HFFc6 (cell line): Measurements from ENCODE around the gene F8. TPM values are rescaled to one million over a fixed set of nuclear protein-coding genes. Genes with fewer than 3 reads are reported as not detected.

Experiments
- DNase-seq: peaks from one replicate; pipeline ENCODE4 v3.0.0-alpha.2; 2018
- H3K27ac Mint-ChIP-seq: 2 replicates; pipeline ENCODE4 v1.8.0; 2020; ENCODE audit warnings: mild to moderate bottlenecking, mixed read lengths
- H3K27me3 Mint-ChIP-seq: 2 replicates; pipeline ENCODE4 v1.8.0; 2021; ENCODE audit warnings: mild to moderate bottlenecking, moderate library complexity, mixed read lengths; ENCODE audit not compliant: insufficient read depth
- H3K36me3 Mint-ChIP-seq: 2 replicates; pipeline ENCODE4 v1.8.0; 2021; ENCODE audit warnings: low read depth, mixed read lengths
- H3K4me1 Mint-ChIP-seq: 2 replicates; pipeline ENCODE4 v1.8.0; 2020; ENCODE audit warnings: low read depth, mixed read lengths
- H3K4me3 Mint-ChIP-seq: 2 replicates; pipeline ENCODE4 v1.8.0; 2020; ENCODE audit warnings: mild to moderate bottlenecking, moderate library complexity, mixed read lengths
- H3K9me3 Mint-ChIP-seq: 2 replicates; pipeline ENCODE4 v1.8.0; 2020; ENCODE audit warnings: mild to moderate bottlenecking, mixed read lengths
- CTCF ChIP-seq: fragments of 200-600 bp; sonication (generic); IDR thresholded peaks from 2 replicates; pipeline ENCODE4 v1.5.0; 2021; ENCODE audit warnings: antibody characterized with exemption, mild to moderate bottlenecking
- total RNA-seq, 6 experiments: library from RNA; stranded (reverse); fragmentation: NEBNext Ultra II Directional; extraction: Animal tissue kit (Norgen Biotek cat#: 25700); gene quantifications; 2 replicates in 1 of 6; 3 replicates in 5 of 6; pipeline ENCODE4 v1.2.3, GENCODE V29; 2021

The F8 gene
- total RNA-seq, 6 experiments from 2014 or later: 1.0 to 1.6 (median 1.4) TPM

- TF ChIP-seq CTCF: no peak
- Mint-ChIP-seq H3K27me3 (no peaks in the 10 kb centered on the region), H3K9me3 (0 out of 2 replicates have a peak, but pooled peaks cover 7% of the 10 kb centered on the region), H3K4me3 (no peak overlapping the region), H3K36me3 (peaks cover 16% of the 10 kb centered on the region; the same call in 1 of the 2 replicates), H3K4me1 (no peaks in the 10 kb centered on the region), H3K27ac (no peak overlapping the region)
- no peak for DNase-seq
Observed at GRCh38 chrX:155035688-155036087, 13.2 kb upstream of the F8 start.

GRCh38 chrX:155031657-155032056 is 9.1 kb upstream of the F8 start:
- H3K4me1 Mint-ChIP-seq: peaks cover 12% of the 10 kb centered on the region

GRCh38 chrX:155028877-155029291 is 6.4 kb upstream of the F8 start:
- Mint-ChIP-seq H3K4me3 (peak overlapping the region; percentile 90), H3K27ac (peak overlapping the region; percentile 95), H3K36me3 (no peaks in the 10 kb centered on the region), H3K4me1 (peaks cover 12% of the 10 kb centered on the region), H3K27me3 (no peaks in the 10 kb centered on the region; the same call in 1 of the 2 replicates), H3K9me3 (no peaks in the 10 kb centered on the region)
- TF ChIP-seq CTCF: no peak
- no peak for DNase-seq

More at GRCh38 chrX:155031657-155032056, 9.1 kb upstream of the F8 start:
- Mint-ChIP-seq H3K4me3 (no peak overlapping the region), H3K36me3 (peaks cover 16% of the 10 kb centered on the region; the same call in 1 of the 2 replicates), H3K27me3 (no peaks in the 10 kb centered on the region; the same call in 1 of the 2 replicates), H3K27ac (no peak overlapping the region), H3K9me3 (0 out of 2 replicates have a peak, but pooled peaks cover 7% of the 10 kb centered on the region)
- TF ChIP-seq CTCF: no peak
- DNase-seq: no peak

- peak overlapping the region; percentile 95 for H3K27ac Mint-ChIP-seq
Observed at GRCh38 chrX:155028129-155028528, 5.6 kb upstream of the F8 start.

GRCh38 chrX:155027509-155028066 is 5.1 kb upstream of the F8 start:
- Mint-ChIP-seq H3K4me3 (peak overlapping the region; percentile 90), H3K9me3 (no peaks in the 10 kb centered on the region), H3K4me1 (peaks cover 12% of the 10 kb centered on the region), H3K27ac (peak overlapping the region; percentile 95), H3K36me3 (no peaks in the 10 kb centered on the region), H3K27me3 (no peaks in the 10 kb centered on the region; the same call in none of the 2 replicates)
- DNase-seq: peak; percentile 49
- TF ChIP-seq CTCF: no peak

More at GRCh38 chrX:155028129-155028528, 5.6 kb upstream of the F8 start:
- no peak for TF ChIP-seq CTCF
- Mint-ChIP-seq H3K9me3 (no peaks in the 10 kb centered on the region), H3K4me3 (peak overlapping the region; percentile 90), H3K36me3 (no peaks in the 10 kb centered on the region), H3K27me3 (no peaks in the 10 kb centered on the region; the same call in none of the 2 replicates), H3K4me1 (peaks cover 12% of the 10 kb centered on the region)
- no peak for DNase-seq
